ENCODE measurements around the gene GPR132. TPM values are rescaled to one million over a fixed set of nuclear protein-coding genes. Genes with fewer than 3 reads are reported as not detected.

Gene GPR132
- total and polyA plus RNA-seq, 10 of the 15 experiments (the other 5 are each of a cell fraction or from before 2014, with no cell fraction given), result 1.9 to 49.3 (median 20.4) TPM

GRCh38 chr14:105045710-105046326, 19.4 kb downstream of the GPR132 start (continued):
- peak; percentile 41; the same call in 1 of the 2 replicates for TF ChIP-seq IRF3 (IDR thresholded peaks at IDR 0.05)
- no peak for TF ChIP-seq PBX3 (IDR thresholded peaks at IDR 0.05; ENCODE audit: insufficient replicate concordance, low read depth, low read length)
- TF ChIP-seq CHD4 (IDR thresholded peaks at IDR 0.05), result no peak
- TF ChIP-seq JUND (IDR thresholded peaks at IDR 0.05; ENCODE audit: low read depth, low read length), result no peak
- TF ChIP-seq BRCA1 (IDR thresholded peaks at IDR 0.05; ENCODE audit: low read depth, low read length), result no peak
- no peak for TF ChIP-seq SMAD5 (IDR thresholded peaks at IDR 0.05; ENCODE audit: low read depth)
- peak; percentile 63; the same call in 1 of the 2 replicates for TF ChIP-seq STAT1 (conservative IDR thresholded peaks at IDR 0.05)
- TF ChIP-seq TCF7 (IDR thresholded peaks at IDR 0.05; ENCODE audit: borderline replicate concordance), result no peak
- peak; percentile 68 for TF ChIP-seq IKZF1 (conservative IDR thresholded peaks at IDR 0.05)
- TF ChIP-seq HDAC6 (IDR thresholded peaks at IDR 0.05; ENCODE audit: unreplicated experiment), result no peak
- TF ChIP-seq, protein P1, sequence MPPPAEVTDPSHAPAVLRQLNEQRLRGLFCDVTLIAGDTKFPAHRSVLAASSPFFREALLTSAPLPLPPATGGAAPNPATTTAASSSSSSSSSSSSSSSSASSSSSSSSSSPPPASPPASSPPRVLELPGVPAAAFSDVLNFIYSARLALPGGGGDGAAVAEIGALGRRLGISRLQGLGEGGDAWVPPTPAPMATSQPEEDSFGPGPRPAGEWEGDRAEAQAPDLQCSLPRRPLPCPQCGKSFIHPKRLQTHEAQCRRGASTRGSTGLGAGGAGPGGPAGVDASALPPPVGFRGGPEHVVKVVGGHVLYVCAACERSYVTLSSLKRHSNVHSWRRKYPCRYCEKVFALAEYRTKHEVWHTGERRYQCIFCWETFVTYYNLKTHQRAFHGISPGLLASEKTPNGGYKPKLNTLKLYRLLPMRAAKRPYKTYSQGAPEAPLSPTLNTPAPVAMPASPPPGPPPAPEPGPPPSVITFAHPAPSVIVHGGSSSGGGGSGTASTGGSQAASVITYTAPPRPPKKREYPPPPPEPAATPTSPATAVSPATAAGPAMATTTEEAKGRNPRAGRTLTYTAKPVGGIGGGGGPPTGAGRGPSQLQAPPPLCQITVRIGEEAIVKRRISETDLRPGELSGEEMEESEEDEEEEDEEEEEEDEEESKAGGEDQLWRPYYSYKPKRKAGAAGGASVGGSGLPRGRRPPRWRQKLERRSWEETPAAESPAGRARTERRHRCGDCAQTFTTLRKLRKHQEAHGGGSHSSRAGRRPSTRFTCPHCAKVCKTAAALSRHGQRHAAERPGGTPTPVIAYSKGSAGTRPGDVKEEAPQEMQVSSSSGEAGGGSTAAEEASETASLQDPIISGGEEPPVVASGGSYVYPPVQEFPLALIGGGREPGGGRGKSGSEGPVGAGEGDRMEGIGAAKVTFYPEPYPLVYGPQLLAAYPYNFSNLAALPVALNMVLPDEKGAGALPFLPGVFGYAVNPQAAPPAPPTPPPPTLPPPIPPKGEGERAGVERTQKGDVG (CRISPR knock-in tag; IDR thresholded peaks at IDR 0.05), result no peak
- TF ChIP-seq EP300 (IDR thresholded peaks at IDR 0.05; ENCODE audit: borderline replicate concordance in 1 of 2, control insufficient read depth in 1 of 2, low read depth in 2 of 2, low read length in 2 of 2), result no peak
- peak; percentile 38; the same call in 1 of the 2 replicates for TF ChIP-seq RFX5 (IDR thresholded peaks at IDR 0.05; ENCODE audit: low read depth, low read length)
- no peak for TF ChIP-seq MXI1 (IDR thresholded peaks at IDR 0.05; ENCODE audit: low read depth, low read length)
- no peak for TF ChIP-seq NR2C2 (IDR thresholded peaks at IDR 0.05; ENCODE audit: borderline replicate concordance, control insufficient read depth, insufficient read length, low read depth)
- TF ChIP-seq NFYB (IDR thresholded peaks at IDR 0.05; ENCODE audit: insufficient read depth, low read depth, low read length), result no peak
- TF ChIP-seq SRF (IDR thresholded peaks at IDR 0.05; ENCODE audit: low read depth in 2 of 2, low read length in 2 of 2), result peak in 1 of 2 experiments; percentile 55; a peak in 1 of 4 replicates
- TF ChIP-seq ZNF207 (IDR thresholded peaks at IDR 0.05; ENCODE audit: borderline replicate concordance), result peak; percentile 78; the same call in 1 of the 2 replicates
- TF ChIP-seq FOXM1 (IDR thresholded peaks at IDR 0.05; ENCODE audit: low read depth, low read length), result peak; percentile 86
- TF ChIP-seq ZNF24 (IDR thresholded peaks at IDR 0.05), result no peak
- 0 out of 2 replicates have a peak, but pooled peaks have one; percentile 13 for TF ChIP-seq CREM (IDR thresholded peaks at IDR 0.05; ENCODE audit: low read depth)
- TF ChIP-seq TCF3 (IDR thresholded peaks at IDR 0.05; ENCODE audit: borderline replicate concordance, insufficient read depth, low read depth, low read length), result peak; percentile 58; the same call in 1 of the 2 replicates
- TF ChIP-seq HDGF (IDR thresholded peaks at IDR 0.05), result no peak
- TF ChIP-seq ESRRA (IDR thresholded peaks at IDR 0.05; ENCODE audit: low read length), result peak; percentile 74; the same call in 1 of the 2 replicates
- TF ChIP-seq BMI1 (IDR thresholded peaks at IDR 0.05; ENCODE audit: borderline replicate concordance), result no peak
- peak; percentile 51; the same call in 1 of the 2 replicates for TF ChIP-seq CREB1 (IDR thresholded peaks at IDR 0.05; ENCODE audit: low read depth)
- no peak for TF ChIP-seq SIX5 (IDR thresholded peaks at IDR 0.05; ENCODE audit: low read depth, low read length, severe bottlenecking)
